ENCODE measurements around the gene IL4R. TPM values are rescaled to one million over a fixed set of nuclear protein-coding genes. Genes with fewer than 3 reads are reported as not detected.

IL4R gene
- total and polyA plus RNA-seq, 2 of the 13 experiments (the other 11 are each of a cell fraction or from before 2014, with no cell fraction given), result 15.9 to 49.6 TPM

DNA sequence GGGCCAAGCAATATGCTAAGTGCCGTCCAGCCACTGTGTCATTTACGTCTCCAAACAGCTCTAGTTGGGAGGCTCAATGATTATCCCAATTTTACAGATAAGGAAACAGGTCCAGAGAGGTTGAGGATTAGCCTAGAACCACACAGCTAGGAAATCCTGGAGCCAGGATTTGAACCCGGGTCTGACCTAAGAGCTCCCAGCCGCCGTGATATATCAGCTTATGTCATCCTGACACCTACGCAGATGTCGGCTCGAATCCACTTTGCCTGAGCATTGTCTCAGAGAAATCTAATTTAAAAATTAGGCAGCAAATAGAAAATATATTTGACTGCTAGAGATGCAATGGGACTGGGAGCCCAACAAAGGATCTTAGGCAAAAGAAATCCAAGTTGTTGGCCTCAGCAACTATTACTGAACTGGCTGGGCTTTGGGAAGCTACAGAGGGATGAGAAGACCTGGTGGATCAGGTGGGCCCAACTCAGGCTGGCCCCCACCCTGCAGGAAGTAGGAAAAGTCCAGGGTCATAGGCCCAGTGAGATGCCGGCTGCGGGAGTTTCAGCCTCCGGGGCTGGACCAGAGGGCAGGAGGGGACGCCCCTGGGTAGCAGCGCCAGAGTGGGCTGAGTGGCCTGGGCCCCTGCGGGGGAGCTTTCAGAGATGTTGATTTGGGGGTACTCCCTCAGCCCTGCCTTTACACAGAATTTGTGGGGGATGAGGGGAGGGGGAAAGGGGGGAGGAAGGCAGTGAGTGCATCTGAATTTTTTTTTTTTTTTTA, 53.1 kb downstream of the IL4R start:
- BruUV-seq (replicated peaks), result no TSS peak
- no peak for ATAC-seq

More for the DNA sequence above, 53.1 kb downstream of the IL4R start:
- no peak overlapping the region for H2AFZ ChIP-seq (ENCODE audit: low read length)
- in situ Hi-C loops (cut with HindIII; ENCODE audit: extremely low pct_ligation_motif_present, low pct_unique_long_range_greater_than_20kb), result loop anchor here (5.0 kb wide), 2 partner anchors 135 to 190 kb away; no protein-coding TSS in a partner anchor
- H3K27ac ChIP-seq (ENCODE audit: extremely low read length, insufficient read depth, low read length), result no peak overlapping the region
- peaks cover 10 to 11% of the 10 kb centered on the region in 2 experiments; a peak in 4 of 5 replicates for H3K36me3 ChIP-seq (replicated peaks in 1 of 2; ENCODE audit: control insufficient read depth in 1 of 2, insufficient read depth in 2 of 2, low read length in 2 of 2)
- TF ChIP-seq, protein P1, sequence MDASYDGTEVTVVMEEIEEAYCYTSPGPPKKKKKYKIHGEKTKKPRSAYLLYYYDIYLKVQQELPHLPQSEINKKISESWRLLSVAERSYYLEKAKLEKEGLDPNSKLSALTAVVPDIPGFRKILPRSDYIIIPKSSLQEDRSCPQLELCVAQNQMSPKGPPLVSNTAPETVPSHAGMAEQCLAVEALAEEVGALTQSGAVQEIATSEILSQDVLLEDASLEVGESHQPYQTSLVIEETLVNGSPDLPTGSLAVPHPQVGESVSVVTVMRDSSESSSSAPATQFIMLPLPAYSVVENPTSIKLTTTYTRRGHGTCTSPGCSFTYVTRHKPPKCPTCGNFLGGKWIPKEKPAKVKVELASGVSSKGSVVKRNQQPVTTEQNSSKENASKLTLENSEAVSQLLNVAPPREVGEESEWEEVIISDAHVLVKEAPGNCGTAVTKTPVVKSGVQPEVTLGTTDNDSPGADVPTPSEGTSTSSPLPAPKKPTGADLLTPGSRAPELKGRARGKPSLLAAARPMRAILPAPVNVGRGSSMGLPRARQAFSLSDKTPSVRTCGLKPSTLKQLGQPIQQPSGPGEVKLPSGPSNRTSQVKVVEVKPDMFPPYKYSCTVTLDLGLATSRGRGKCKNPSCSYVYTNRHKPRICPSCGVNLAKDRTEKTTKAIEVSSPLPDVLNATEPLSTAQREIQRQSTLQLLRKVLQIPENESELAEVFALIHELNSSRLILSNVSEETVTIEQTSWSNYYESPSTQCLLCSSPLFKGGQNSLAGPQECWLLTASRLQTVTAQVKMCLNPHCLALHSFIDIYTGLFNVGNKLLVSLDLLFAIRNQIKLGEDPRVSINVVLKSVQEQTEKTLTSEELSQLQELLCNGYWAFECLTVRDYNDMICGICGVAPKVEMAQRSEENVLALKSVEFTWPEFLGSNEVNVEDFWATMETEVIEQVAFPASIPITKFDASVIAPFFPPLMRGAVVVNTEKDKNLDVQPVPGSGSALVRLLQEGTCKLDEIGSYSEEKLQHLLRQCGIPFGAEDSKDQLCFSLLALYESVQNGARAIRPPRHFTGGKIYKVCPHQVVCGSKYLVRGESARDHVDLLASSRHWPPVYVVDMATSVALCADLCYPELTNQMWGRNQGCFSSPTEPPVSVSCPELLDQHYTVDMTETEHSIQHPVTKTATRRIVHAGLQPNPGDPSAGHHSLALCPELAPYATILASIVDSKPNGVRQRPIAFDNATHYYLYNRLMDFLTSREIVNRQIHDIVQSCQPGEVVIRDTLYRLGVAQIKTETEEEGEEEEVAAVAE (CRISPR knock-in tag; IDR thresholded peaks at IDR 0.05; ENCODE audit: borderline replicate concordance), result no peak
- no peak for TF ChIP-seq RNF2 (conservative IDR thresholded peaks at IDR 0.05; ENCODE audit: low read depth)
- TF ChIP-seq ZNF768 (CRISPR knock-in tag; IDR thresholded peaks at IDR 0.05), result peak; percentile 50; the same call in 1 of the 2 replicates
- no peak for TF ChIP-seq HNF4G (IDR thresholded peaks at IDR 0.05; ENCODE audit: borderline replicate concordance, low read depth, low read length)
- no peak for TF ChIP-seq HNF4G (CRISPR knock-in tag; IDR thresholded peaks at IDR 0.05; ENCODE audit: borderline replicate concordance, low read depth)
- TF ChIP-seq, protein P2, sequence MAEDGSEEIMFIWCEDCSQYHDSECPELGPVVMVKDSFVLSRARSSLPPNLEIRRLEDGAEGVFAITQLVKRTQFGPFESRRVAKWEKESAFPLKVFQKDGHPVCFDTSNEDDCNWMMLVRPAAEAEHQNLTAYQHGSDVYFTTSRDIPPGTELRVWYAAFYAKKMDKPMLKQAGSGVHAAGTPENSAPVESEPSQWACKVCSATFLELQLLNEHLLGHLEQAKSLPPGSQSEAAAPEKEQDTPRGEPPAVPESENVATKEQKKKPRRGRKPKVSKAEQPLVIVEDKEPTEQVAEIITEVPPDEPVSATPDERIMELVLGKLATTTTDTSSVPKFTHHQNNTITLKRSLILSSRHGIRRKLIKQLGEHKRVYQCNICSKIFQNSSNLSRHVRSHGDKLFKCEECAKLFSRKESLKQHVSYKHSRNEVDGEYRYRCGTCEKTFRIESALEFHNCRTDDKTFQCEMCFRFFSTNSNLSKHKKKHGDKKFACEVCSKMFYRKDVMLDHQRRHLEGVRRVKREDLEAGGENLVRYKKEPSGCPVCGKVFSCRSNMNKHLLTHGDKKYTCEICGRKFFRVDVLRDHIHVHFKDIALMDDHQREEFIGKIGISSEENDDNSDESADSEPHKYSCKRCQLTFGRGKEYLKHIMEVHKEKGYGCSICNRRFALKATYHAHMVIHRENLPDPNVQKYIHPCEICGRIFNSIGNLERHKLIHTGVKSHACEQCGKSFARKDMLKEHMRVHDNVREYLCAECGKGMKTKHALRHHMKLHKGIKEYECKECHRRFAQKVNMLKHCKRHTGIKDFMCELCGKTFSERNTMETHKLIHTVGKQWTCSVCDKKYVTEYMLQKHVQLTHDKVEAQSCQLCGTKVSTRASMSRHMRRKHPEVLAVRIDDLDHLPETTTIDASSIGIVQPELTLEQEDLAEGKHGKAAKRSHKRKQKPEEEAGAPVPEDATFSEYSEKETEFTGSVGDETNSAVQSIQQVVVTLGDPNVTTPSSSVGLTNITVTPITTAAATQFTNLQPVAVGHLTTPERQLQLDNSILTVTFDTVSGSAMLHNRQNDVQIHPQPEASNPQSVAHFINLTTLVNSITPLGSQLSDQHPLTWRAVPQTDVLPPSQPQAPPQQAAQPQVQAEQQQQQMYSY (CRISPR knock-in tag; IDR thresholded peaks at IDR 0.05), result peak; percentile 66
- no peak for TF ChIP-seq ZNF431 (CRISPR knock-in tag; IDR thresholded peaks at IDR 0.05; ENCODE audit: borderline replicate concordance, low read depth)
- TF ChIP-seq HNRNPK (IDR thresholded peaks at IDR 0.05; ENCODE audit: low read depth, low read length, poor library complexity, severe bottlenecking), result peak; percentile 32
- TF ChIP-seq SETDB1 (CRISPR knock-in tag; IDR thresholded peaks at IDR 0.05; ENCODE audit: borderline replicate concordance), result no peak
- no peak for TF ChIP-seq TEAD3 (CRISPR knock-in tag; optimal IDR thresholded peaks at IDR 0.05; ENCODE audit: borderline replicate concordance)
- intact Hi-C loops (cut with micrococcal nuclease; ENCODE audit: unreplicated experiment), result loop anchor here (5.0 kb wide), 1 partner anchor 55 kb away; the partner anchor contains the start of gene IL4R
- H3K9me3 ChIP-seq (ENCODE audit: low read length), result no peaks in the 10 kb centered on the region
- POLR2A ChIA-PET, result interaction anchor here (0.7 to 1.4 kb wide), 4 partner anchors 102 to 193 kb away, joined by 3 to 5 read pairs (median 4); no protein-coding TSS in a partner anchor
- 59% methylated on average over 13 of the region's 14 CpGs for WGBS (ENCODE audit: low lambda C conversion rate)
- peaks cover 65% of the 10 kb centered on the region for H3K4me1 ChIP-seq (ENCODE audit: insufficient read depth, low read length)
- no peak overlapping the region for H3K4me2 ChIP-seq (ENCODE audit: low read depth, low read length)
- DNase-seq (ENCODE audit: low spot score) (no peak), FAIRE-seq (no peak)
- no peaks in the 10 kb centered on the region for H3K79me2 ChIP-seq (ENCODE audit: insufficient read depth, low read length)
- CTCF ChIA-PET (ENCODE audit: low intra/inter-chr PET ratio, low total read pairs), result interaction anchor here (0.9 to 2.6 kb wide), 3 partner anchors 131 to 212 kb away, joined by 3 to 29 read pairs (median 25); no protein-coding TSS in a partner anchor
- no peak overlapping the region for H3K9ac ChIP-seq (ENCODE audit: insufficient read depth, low read depth, low read length)
- H3K27me3 ChIP-seq (ENCODE audit: control insufficient read depth in 1 of 2, insufficient read depth in 2 of 2, low read length in 2 of 2), result no peaks in the 10 kb centered on the region
- no peak overlapping the region for H3K4me3 ChIP-seq (replicated peaks in 1 of 3; ENCODE audit: insufficient read depth in 1 of 3, low read depth in 2 of 3, low read length in 3 of 3)
- H4K20me1 ChIP-seq (ENCODE audit: insufficient read depth, low read length), result peaks cover 9% of the 10 kb centered on the region; the same call in 1 of the 2 replicates

Measured in HepG2 (cell line).